Stimulated activated CD4-positive, alpha-beta T cell treated with anti-CD3 and anti-CD28 coated beads, Interleukin-1b, Interleukin-23, amount 100 ng/mL, for 24 hours (primary cell): ENCODE measurements around the gene PUSL1.
"Not testable (repeated sequence)": the region's sequence is repeated elsewhere in the genome, so short reads cannot be mapped to it uniquely, and the experiment has no call there.

Source experiments
- DNase-seq, 4 experiments: peaks; one replicate each; pipeline ENCODE4 v3.0.0-alpha.2; 2020; ENCODE audit warnings: low read depth in 4 of 4, low spot score in 1 of 4

The PUSL1 gene

GRCh38 chr1:1309251-1310108 is 1.1 kb downstream of the PUSL1 start:
- DNase-seq: no peak

- no peak for DNase-seq
Measured at GRCh38 chr1:1310109-1310385, 1.6 kb downstream of the PUSL1 start.

GRCh38 chr1:1310476-1311053 is 2.2 kb downstream of the PUSL1 start:
- DNase-seq: no peak

GRCh38 chr1:1311107-1312104 is 3.0 kb downstream of the PUSL1 start:
- no peak for DNase-seq

GRCh38 chr1:1312450-1313314 is 4.3 kb downstream of the PUSL1 start:
- no peak for DNase-seq

GRCh38 chr1:1313500-1314236 is 5.3 kb downstream of the PUSL1 start:
- DNase-seq: no peak

- DNase-seq: no peak
Measured at GRCh38 chr1:1314237-1314586, 5.8 kb downstream of the PUSL1 start.

GRCh38 chr1:1314678-1315335 is 6.4 kb downstream of the PUSL1 start:
- no peak for DNase-seq

- DNase-seq: no peak
Measured at GRCh38 chr1:1315435-1315954, 7.1 kb downstream of the PUSL1 start.

GRCh38 chr1:1316199-1316598 is 7.8 kb downstream of the PUSL1 start:
- DNase-seq: not testable (repeated sequence)

GRCh38 chr1:1317420-1317819 is 9.0 kb downstream of the PUSL1 start:
- no peak for DNase-seq

GRCh38 chr1:1318131-1318652 is 9.8 kb downstream of the PUSL1 start:
- DNase-seq: no peak

- no peak for DNase-seq
Measured at GRCh38 chr1:1318777-1319645, 10.6 kb downstream of the PUSL1 start.

- DNase-seq: no peak
Measured at GRCh38 chr1:1319646-1319941, 11.2 kb downstream of the PUSL1 start.

- DNase-seq: no peak
Measured at GRCh38 chr1:1320666-1321448, 12.5 kb downstream of the PUSL1 start.

- DNase-seq: no peak
Measured at GRCh38 chr1:1321477-1321876, 13.1 kb downstream of the PUSL1 start.

GRCh38 chr1:1322418-1322817 is 14.0 kb downstream of the PUSL1 start:
- DNase-seq: no peak

- no peak for DNase-seq
Measured at GRCh38 chr1:1322952-1323351, 14.6 kb downstream of the PUSL1 start.
